ENCODE measurements around the gene GLI1. TPM values are rescaled to one million over a fixed set of nuclear protein-coding genes. Genes with fewer than 3 reads are reported as not detected.

Gene GLI1
- polyA plus RNA-seq, 1 of the 3 experiments (the other 2 are of a cell fraction), result 0.90 TPM

GRCh38 chr12:57470286-57470969 lies 10.8 kb downstream of the GLI1 start (continued):
- TF ChIP-seq, protein P1, sequence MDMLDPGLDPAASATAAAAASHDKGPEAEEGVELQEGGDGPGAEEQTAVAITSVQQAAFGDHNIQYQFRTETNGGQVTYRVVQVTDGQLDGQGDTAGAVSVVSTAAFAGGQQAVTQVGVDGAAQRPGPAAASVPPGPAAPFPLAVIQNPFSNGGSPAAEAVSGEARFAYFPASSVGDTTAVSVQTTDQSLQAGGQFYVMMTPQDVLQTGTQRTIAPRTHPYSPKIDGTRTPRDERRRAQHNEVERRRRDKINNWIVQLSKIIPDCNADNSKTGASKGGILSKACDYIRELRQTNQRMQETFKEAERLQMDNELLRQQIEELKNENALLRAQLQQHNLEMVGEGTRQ (IDR thresholded peaks at IDR 0.05; ENCODE audit: borderline replicate concordance, low read depth, low read length), result no peak
- TF ChIP-seq FOXJ3 (CRISPR knock-in tag; IDR thresholded peaks at IDR 0.05), result no peak
- no peak for TF ChIP-seq TAF1 (IDR thresholded peaks at IDR 0.05; ENCODE audit: borderline replicate concordance, low read depth, low read length)
- TF ChIP-seq RAD21 (IDR thresholded peaks at IDR 0.05; ENCODE audit: low read length), result no peak
- TF ChIP-seq YY1 (IDR thresholded peaks at IDR 0.05; ENCODE audit: low read depth), result no peak

DNA sequence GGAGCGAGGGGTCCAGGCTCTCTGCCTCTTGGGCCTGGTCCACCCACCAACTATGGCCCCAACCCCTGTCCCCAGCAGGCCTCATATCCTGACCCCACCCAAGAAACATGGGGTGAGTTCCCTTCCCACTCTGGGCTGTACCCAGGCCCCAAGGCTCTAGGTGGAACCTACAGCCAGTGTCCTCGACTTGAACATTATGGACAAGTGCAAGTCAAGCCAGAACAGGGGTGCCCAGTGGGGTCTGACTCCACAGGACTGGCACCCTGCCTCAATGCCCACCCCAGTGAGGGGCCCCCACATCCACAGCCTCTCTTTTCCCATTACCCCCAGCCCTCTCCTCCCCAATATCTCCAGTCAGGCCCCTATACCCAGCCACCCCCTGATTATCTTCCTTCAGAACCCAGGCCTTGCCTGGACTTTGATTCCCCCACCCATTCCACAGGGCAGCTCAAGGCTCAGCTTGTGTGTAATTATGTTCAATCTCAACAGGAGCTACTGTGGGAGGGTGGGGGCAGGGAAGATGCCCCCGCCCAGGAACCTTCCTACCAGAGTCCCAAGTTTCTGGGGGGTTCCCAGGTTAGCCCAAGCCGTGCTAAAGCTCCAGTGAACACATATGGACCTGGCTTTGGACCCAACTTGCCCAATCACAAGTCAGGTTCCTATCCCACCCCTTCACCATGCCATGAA lies 11.5 kb downstream of the GLI1 start:
- ChIA-PET CTCF (interaction anchor here (1.2 to 2.3 kb wide), 6 partner anchors 9 to 231 kb away, joined by 3 to 15 read pairs (median 8); partner anchors contain the start of genes GLI1 and INHBE), POLR2A (interaction anchor here (1.2 kb wide), 1 partner anchor 12 kb away, joined by 3 read pairs; no protein-coding TSS in a partner anchor)
- no peaks in the 10 kb centered on the region for H4K20me1 ChIP-seq (ENCODE audit: insufficient read depth)
- H3K4me2 ChIP-seq, result no peak overlapping the region
- DNase-seq, result no peak
- WGBS (ENCODE audit: low lambda C conversion rate), result 39% methylated on average over 4 of the region's 4 CpGs
- H3K79me2 ChIP-seq (ENCODE audit: insufficient read depth), result no peaks in the 10 kb centered on the region
- H3F3A ChIP-seq (replicated peaks; ENCODE audit: insufficient read depth), result no peaks in the 10 kb centered on the region
- no peak overlapping the region for H3K27ac ChIP-seq (ENCODE audit: low read depth in 2 of 2, low read length in 1 of 2)
- H2AFZ ChIP-seq (ENCODE audit: low read depth), result no peak overlapping the region
- TF ChIP-seq YY1 (IDR thresholded peaks at IDR 0.05; ENCODE audit: low read depth) (no peak), FOXM1 (IDR thresholded peaks at IDR 0.05; ENCODE audit: low read depth) (no peak), RCOR1 (IDR thresholded peaks at IDR 0.05; ENCODE audit: low read length) (no peak), ZBTB33 (IDR thresholded peaks at IDR 0.05; ENCODE audit: borderline replicate concordance, low read depth) (no peak), SMC3 (IDR thresholded peaks at IDR 0.05; ENCODE audit: low read depth, low read length) (no peak), TEAD4 (IDR thresholded peaks at IDR 0.05; ENCODE audit: borderline replicate concordance, insufficient read depth) (no peak), ELF1 (IDR thresholded peaks at IDR 0.05) (no peak), RFX5 (IDR thresholded peaks at IDR 0.05; ENCODE audit: low read length) (no peak), POLR2AphosphoS5 (IDR thresholded peaks at IDR 0.05; ENCODE audit: low read depth, low read length) (no peak), NRF1 (IDR thresholded peaks at IDR 0.05; ENCODE audit: low read depth, low read length) (no peak), PBX3 (IDR thresholded peaks at IDR 0.05) (no peak)
- TF ChIP-seq, protein P2, sequence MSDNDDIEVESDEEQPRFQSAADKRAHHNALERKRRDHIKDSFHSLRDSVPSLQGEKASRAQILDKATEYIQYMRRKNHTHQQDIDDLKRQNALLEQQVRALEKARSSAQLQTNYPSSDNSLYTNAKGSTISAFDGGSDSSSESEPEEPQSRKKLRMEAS (IDR thresholded peaks at IDR 0.05; ENCODE audit: low read depth), result no peak
- TF ChIP-seq, protein P3, sequence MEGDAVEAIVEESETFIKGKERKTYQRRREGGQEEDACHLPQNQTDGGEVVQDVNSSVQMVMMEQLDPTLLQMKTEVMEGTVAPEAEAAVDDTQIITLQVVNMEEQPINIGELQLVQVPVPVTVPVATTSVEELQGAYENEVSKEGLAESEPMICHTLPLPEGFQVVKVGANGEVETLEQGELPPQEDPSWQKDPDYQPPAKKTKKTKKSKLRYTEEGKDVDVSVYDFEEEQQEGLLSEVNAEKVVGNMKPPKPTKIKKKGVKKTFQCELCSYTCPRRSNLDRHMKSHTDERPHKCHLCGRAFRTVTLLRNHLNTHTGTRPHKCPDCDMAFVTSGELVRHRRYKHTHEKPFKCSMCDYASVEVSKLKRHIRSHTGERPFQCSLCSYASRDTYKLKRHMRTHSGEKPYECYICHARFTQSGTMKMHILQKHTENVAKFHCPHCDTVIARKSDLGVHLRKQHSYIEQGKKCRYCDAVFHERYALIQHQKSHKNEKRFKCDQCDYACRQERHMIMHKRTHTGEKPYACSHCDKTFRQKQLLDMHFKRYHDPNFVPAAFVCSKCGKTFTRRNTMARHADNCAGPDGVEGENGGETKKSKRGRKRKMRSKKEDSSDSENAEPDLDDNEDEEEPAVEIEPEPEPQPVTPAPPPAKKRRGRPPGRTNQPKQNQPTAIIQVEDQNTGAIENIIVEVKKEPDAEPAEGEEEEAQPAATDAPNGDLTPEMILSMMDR (IDR thresholded peaks at IDR 0.05), result no peak
- TF ChIP-seq, protein P1 (IDR thresholded peaks at IDR 0.05; ENCODE audit: borderline replicate concordance, low read depth, low read length), result no peak
- H3K36me3 ChIP-seq (replicated peaks in 1 of 2; ENCODE audit: control insufficient read depth in 1 of 2, insufficient read depth in 2 of 2, low read length in 1 of 2), result no peaks in the 10 kb centered on the region
- no peak overlapping the region for H3K9ac ChIP-seq
- H3K9me3 ChIP-seq, result no peaks in the 10 kb centered on the region
- no peaks in the 10 kb centered on the region for H3K9me2 ChIP-seq
- peaks cover 90% of the 10 kb centered on the region for H3K27me3 ChIP-seq (ENCODE audit: insufficient read depth)
- peaks cover 0 to 8% of the 10 kb centered on the region in 2 experiments; a peak in 2 of 4 replicates for H3K4me1 ChIP-seq (ENCODE audit: control insufficient read depth in 1 of 2, insufficient read depth in 2 of 2, low read depth in 1 of 2, low read length in 1 of 2)
- H3K4me3 ChIP-seq (ENCODE audit: low read depth in 2 of 2, low read length in 1 of 2), result no peak overlapping the region

All from SK-N-SH (cell line).